Measurements from ENCODE around the gene KCNT2.

Gene KCNT2

DNA sequence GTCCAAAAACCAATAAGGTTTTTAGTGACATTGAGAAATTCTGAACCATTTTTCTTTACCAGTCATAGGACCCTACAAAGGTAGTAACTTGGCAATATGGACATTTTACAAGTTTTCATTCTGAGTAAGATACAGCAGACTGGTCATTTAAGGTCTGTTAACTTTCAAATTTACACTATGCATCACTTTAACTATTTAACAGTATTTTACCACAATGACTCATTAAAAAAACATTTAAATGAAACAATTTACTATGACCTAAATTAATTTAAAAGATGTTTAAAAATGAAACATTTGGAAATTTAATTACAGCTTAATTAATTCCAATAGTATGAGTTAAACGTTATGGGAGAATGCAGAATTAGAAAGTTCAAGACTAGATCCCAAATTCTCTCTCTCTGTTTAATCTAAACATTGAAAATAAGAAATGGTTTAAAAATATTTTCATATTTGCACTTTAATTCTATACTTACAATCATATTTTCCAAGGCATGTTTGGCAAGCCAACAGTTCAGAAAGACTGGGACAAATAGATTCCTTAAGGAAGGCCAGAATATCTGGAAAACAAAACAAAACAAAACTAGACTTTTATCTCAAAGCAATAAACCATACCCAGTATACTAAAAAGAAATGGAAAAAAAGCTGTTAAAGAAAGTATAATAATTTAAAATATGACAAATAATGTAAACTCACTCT, 140.9 kb downstream of the KCNT2 start:
- DNase-seq (ENCODE audit: insufficient read length, low spot score) (no peak), FAIRE-seq (peak; percentile 87)
- TF ChIP-seq, protein P1, sequence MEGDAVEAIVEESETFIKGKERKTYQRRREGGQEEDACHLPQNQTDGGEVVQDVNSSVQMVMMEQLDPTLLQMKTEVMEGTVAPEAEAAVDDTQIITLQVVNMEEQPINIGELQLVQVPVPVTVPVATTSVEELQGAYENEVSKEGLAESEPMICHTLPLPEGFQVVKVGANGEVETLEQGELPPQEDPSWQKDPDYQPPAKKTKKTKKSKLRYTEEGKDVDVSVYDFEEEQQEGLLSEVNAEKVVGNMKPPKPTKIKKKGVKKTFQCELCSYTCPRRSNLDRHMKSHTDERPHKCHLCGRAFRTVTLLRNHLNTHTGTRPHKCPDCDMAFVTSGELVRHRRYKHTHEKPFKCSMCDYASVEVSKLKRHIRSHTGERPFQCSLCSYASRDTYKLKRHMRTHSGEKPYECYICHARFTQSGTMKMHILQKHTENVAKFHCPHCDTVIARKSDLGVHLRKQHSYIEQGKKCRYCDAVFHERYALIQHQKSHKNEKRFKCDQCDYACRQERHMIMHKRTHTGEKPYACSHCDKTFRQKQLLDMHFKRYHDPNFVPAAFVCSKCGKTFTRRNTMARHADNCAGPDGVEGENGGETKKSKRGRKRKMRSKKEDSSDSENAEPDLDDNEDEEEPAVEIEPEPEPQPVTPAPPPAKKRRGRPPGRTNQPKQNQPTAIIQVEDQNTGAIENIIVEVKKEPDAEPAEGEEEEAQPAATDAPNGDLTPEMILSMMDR (IDR thresholded peaks at IDR 0.05; ENCODE audit: insufficient read depth, missing control alignments) = no peak

- FAIRE-seq = peak; percentile 68
- TF ChIP-seq, protein P1 (IDR thresholded peaks at IDR 0.05; ENCODE audit: insufficient read depth, missing control alignments) = no peak
Measured at GRCh38 chr1:196466654-196467053, 141.6 kb downstream of the KCNT2 start.

DNA sequence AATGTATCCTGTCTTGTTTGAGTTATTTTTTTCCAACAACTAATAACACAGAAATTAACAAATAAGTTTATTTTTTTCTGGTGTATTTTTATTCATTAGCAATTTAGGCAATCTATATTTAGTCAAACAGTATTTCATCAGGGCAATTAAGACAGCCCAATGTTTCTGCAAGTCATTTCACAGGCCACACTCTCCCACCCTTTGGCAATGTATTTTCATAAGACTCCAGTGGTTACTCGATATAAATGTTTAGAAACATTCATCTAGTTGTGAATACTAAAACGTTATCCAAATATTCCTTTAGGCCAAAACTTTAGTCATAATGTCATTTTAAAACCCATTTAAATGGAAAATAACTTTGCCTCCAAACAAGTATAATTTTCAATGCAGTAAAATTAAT, 142.1 kb downstream of the KCNT2 start:
- FAIRE-seq = no peak
- TF ChIP-seq, protein P1 (IDR thresholded peaks at IDR 0.05; ENCODE audit: insufficient read depth, missing control alignments) = no peak
- no peak for DNase-seq (ENCODE audit: insufficient read length, low spot score)

More at GRCh38 chr1:196466654-196467053, 141.6 kb downstream of the KCNT2 start:
- no peak for DNase-seq (ENCODE audit: insufficient read length, low spot score)

GRCh38 chr1:196464480-196464941, 143.7 kb downstream of the KCNT2 start:
- FAIRE-seq (peak; percentile 88), DNase-seq (ENCODE audit: insufficient read length, low spot score) (no peak)
- TF ChIP-seq, protein P1 (IDR thresholded peaks at IDR 0.05; ENCODE audit: insufficient read depth, missing control alignments) = no peak

GRCh38 chr1:196462086-196462485, 146.2 kb downstream of the KCNT2 start:
- TF ChIP-seq, protein P1 (IDR thresholded peaks at IDR 0.05; ENCODE audit: insufficient read depth, missing control alignments) = no peak
- FAIRE-seq (peak; percentile 44), DNase-seq (ENCODE audit: insufficient read length, low spot score) (no peak)

DNA sequence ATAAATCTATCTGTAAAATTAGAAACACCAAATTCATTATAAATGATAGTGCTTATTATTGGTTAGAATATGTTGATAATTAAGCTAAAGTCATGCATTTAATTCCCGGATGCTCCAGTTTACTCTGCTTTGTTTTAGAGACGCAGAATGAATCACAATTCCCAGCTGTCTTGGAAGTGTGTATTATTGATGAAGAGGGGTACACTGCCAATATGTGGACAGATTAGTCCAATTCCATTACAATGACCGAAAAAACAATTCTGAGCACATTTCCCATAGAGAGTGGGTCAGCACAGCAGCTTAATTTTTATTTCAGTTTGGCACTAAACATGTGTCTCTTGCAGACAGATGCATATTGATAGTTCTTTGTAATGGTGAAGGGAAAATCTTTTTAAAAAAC, 146.7 kb downstream of the KCNT2 start:
- DNase-seq (ENCODE audit: insufficient read length, low spot score) = no peak
- TF ChIP-seq, protein P1 (IDR thresholded peaks at IDR 0.05; ENCODE audit: insufficient read depth, missing control alignments) = no peak
- peak; percentile 80 for FAIRE-seq

DNA sequence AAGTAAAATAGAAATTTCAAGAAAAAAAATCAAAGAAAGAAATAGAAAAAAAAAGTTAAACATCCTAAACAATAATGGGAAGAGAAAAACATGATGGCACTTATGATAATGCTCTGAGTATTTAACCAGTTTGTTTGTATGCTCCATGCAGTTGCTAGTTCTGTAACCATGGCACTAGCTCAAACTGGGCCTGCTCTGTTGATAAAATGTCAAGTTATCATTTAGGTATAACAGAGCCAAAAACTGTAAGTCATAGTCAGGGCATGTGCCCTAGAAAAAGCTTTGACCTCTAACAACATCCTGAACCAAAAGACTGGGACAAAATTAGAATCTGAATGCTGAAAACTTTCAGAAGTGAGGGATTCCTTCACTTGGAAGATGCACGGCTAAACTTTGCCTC, 148.9 kb downstream of the KCNT2 start:
- TF ChIP-seq, protein P1 (IDR thresholded peaks at IDR 0.05; ENCODE audit: insufficient read depth, missing control alignments) = no peak
- FAIRE-seq = no peak
- DNase-seq (ENCODE audit: insufficient read length, low spot score) = no peak
